Epithelial cell of esophagus (primary cell): ENCODE results near the gene TMEM63C.

ENCODE experiments used
- DNase-seq: peaks from one replicate; pipeline ENCODE4 v3.0.0; 2010; ENCODE audit warnings: low read depth
- H3K4me3 ChIP-seq: 2 replicates; pipeline ENCODE4 v1.5.1; 2011; ENCODE audit warnings: mild to moderate bottlenecking, low read length, control low read depth
- TF ChIP-seq, protein P1 (sequence below): IDR thresholded peaks from 2 replicates; pipeline ENCODE4 v1.5.1; 2011; ENCODE audit warnings: low read depth, mild to moderate bottlenecking, low read length, control low read depth, inconsistent platforms; ENCODE audit not compliant: insufficient read depth; ENCODE audit errors: missing control alignments

TMEM63C gene

DNA sequence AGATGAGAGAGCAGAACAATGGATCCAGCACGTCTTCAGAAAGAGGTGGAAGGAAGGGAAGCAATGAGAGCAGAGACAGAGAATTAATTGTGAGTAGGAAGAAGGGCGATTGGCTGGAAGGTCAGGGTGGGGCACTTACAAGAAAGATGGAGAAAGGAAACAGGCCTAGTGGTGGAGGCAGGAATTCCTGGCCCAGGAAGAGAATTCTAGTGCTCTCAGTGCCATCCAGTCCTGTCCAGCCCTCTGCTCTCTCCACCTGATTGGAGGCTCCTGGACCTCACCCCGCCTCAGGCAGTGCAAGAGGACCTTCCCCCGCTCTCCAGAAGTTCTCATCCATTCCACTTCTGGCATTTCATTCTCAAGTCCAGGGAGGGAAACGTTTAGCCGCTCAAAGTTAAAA, 46.5 kb downstream of the TMEM63C start:
- no peak overlapping the region for H3K4me3 ChIP-seq
- no peak for DNase-seq
- TF ChIP-seq, protein P1, sequence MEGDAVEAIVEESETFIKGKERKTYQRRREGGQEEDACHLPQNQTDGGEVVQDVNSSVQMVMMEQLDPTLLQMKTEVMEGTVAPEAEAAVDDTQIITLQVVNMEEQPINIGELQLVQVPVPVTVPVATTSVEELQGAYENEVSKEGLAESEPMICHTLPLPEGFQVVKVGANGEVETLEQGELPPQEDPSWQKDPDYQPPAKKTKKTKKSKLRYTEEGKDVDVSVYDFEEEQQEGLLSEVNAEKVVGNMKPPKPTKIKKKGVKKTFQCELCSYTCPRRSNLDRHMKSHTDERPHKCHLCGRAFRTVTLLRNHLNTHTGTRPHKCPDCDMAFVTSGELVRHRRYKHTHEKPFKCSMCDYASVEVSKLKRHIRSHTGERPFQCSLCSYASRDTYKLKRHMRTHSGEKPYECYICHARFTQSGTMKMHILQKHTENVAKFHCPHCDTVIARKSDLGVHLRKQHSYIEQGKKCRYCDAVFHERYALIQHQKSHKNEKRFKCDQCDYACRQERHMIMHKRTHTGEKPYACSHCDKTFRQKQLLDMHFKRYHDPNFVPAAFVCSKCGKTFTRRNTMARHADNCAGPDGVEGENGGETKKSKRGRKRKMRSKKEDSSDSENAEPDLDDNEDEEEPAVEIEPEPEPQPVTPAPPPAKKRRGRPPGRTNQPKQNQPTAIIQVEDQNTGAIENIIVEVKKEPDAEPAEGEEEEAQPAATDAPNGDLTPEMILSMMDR = peak; percentile 8

DNA sequence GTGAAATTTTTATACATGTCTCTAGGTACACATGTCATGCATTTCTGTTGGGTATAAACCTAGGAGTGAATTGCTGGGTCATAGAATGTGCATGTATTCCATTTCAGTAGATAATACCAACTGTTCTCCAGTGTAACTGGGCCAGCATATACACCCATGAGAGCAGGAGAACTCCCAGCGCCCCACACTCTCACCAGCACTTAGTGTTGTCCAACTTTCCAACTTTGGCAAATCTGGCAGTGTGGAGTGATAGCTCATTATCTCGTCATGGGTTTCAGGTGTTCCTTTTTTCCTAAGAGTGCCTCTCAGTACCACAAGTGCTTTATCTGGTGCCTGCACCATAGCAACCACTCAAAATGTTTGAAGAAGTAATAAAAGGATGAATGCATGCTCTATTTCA, 49.3 kb downstream of the TMEM63C start:
- TF ChIP-seq, protein P1 = no peak
- no peak overlapping the region for H3K4me3 ChIP-seq
- no peak for DNase-seq

DNA sequence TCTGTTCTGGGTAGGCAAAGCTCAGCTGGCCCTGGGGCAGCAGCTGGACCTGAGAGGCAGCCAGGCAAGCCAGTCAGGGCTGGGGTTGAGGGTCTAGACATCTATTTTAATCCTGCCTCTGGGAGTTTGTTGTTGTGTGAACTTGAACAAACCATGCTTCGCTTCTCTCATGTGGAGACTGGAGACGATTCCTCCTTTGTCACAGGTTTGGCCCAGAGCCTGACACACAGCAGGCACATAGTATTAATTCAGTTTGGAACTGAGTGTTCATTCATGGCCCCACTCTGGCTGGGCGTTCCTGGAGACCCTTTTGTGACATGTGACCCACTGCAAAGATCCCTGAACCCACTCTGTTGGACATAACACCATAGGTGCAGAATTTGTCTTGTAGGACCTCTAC, 50.1 kb downstream of the TMEM63C start:
- TF ChIP-seq, protein P1 = no peak
- no peak overlapping the region for H3K4me3 ChIP-seq
- no peak for DNase-seq

DNA sequence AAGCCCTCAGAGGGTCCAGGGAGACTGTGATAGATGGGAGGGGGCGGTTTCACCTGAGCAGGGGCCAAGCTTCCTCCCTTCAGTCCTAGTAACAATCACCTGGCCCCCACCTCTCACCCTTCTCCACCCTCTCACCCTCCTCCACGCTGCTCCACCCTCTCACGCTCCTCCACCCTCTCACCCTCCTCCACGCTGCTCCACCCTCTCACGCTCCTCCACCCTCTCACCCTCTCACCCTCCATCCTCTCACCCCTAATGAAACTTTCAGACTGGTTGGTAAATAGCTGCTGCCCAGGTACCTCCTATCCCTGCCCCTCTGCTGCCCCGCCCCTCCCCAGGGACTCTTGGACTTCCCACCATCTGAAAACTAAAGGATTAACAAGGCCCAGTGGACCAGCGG, 55.2 kb downstream of the TMEM63C start:
- H3K4me3 ChIP-seq = no peak overlapping the region
- TF ChIP-seq, protein P1 = no peak
- no peak for DNase-seq

DNA sequence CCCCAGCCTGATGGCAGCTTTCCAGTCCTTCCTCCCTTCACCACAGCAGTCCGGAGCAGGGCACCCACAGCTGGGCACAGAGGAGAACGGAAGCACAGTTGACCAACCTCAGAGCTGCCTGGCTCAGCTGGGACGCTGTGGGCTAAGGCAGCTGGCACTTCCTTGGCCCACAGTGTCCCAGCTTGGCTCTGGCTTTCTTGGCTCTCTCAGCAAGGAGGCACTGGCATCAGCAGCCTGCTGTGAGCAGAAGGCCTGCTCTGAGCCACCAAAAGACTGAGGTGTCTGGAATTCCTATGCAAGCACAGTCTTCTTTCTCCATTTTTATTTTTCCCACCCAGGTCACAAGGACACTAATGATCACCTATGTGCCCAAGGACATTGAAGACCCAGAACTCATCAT, 56.8 kb downstream of the TMEM63C start:
- no peak overlapping the region for H3K4me3 ChIP-seq
- TF ChIP-seq, protein P1 = no peak
- no peak for DNase-seq

DNA sequence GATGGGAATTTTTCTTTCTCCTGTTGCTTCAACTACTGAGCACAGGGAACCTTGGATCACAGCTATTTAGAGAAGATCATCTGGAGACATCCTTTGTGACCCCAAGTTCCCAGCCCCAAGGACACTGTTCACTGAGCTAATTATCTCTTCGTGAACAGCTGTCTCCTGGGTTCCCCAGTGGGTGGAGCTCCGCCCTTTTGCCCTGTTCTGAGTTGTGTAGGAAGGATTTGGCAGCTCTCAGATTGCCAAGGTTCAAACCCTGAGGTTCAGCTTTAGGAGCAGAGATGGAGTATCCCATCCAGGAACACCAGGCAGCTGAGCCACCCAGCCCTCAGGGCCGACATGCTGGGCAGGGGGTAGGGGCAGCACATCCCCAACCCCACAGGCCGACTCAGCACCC, 57.4 kb downstream of the TMEM63C start:
- TF ChIP-seq, protein P1 = no peak
- no peak for DNase-seq
- no peak overlapping the region for H3K4me3 ChIP-seq

DNA sequence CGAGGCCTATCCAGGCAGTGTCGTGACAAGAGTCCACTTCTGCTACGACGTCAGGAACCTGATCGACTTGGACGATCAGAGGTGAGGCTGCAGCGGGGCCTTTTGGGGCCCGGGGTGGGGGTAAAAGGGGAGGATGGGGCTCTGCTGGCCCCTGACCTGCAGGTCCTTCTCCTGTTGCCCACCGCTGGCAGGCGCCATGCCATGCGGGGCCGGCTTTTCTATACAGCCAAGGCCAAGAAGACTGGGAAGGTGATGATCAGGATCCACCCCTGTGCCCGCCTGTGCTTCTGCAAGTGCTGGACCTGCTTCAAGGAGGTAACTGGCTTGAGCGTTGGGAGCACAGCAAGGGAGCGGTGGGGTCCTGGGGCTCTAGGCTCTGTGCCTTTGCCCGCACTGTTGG, 57.8 kb downstream of the TMEM63C start:
- H3K4me3 ChIP-seq = no peak overlapping the region
- no peak for DNase-seq
- TF ChIP-seq, protein P1 = no peak
